WTC11 (cell line): Measurements from ENCODE around the gene TBC1D24. TPM values are rescaled to one million over a fixed set of nuclear protein-coding genes. Genes with fewer than 3 reads are reported as not detected.

Experiments
- ATAC-seq: fragments of 200-7000 bp; cut with Tn5 transposase; 2 replicates; pipeline ENCODE4 v1.10.0; 2021; ENCODE audit warnings: mild to moderate bottlenecking, moderate library complexity
- CTCF ChIA-PET: fragments of 300-600 bp; sonication (Branson Sonifier 250); formaldehyde crosslinking; loops from one replicate; lab custom pipeline; 2021; ENCODE audit warnings: antibody characterized with exemption; lab: Charles Lee
- POLR2A ChIA-PET: fragments of 350-600 bp; sonication (Branson Sonifier 250); formaldehyde crosslinking; loops from one replicate; lab custom pipeline; 2021; ENCODE audit warnings: antibody characterized with exemption; lab: Charles Lee
- DNase-seq: peaks from one replicate; pipeline ENCODE4 v3.0.0; 2021; ENCODE audit warnings: low spot score
- H3K27ac Mint-ChIP-seq: 2 replicates; pipeline ENCODE4 v1.8.0; 2021; ENCODE audit warnings: mixed read lengths
- H3K27me3 Mint-ChIP-seq: 2 replicates; pipeline ENCODE4 v1.8.0; 2021; ENCODE audit warnings: low read depth, mild to moderate bottlenecking, moderate library complexity, mixed read lengths
- H3K36me3 Mint-ChIP-seq: 2 replicates; pipeline ENCODE4 v1.8.0; 2021; ENCODE audit warnings: mixed read lengths
- H3K4me1 Mint-ChIP-seq: 2 replicates; pipeline ENCODE4 v1.8.0; 2022; ENCODE audit warnings: mixed read lengths
- H3K4me3 Mint-ChIP-seq: 2 replicates; pipeline ENCODE4 v1.8.0; 2021; ENCODE audit warnings: mild to moderate bottlenecking, moderate library complexity, mixed read lengths
- H3K9me3 Mint-ChIP-seq: 2 replicates; pipeline ENCODE4 v1.8.0; 2021; ENCODE audit warnings: mixed read lengths
- ATF3 ChIP-seq: sonication (generic); formaldehyde crosslinking; conservative IDR thresholded peaks from 2 replicates; pipeline ENCODE4 v1.8.1; 2022; ENCODE audit warnings: mild to moderate bottlenecking, missing genetic modification reagents
- CBFB ChIP-seq: sonication (generic); formaldehyde crosslinking; IDR thresholded peaks from 2 replicates; pipeline ENCODE4 v1.8.1; 2022; ENCODE audit warnings: mild to moderate bottlenecking, low read depth, missing genetic modification reagents
- CDX4 ChIP-seq: fragments of 250-450 bp; sonication (Bioruptor Pico); IDR thresholded peaks from 2 replicates; pipeline ENCODE4 v1.9.0; 2021; ENCODE audit warnings: moderate library complexity, mild to moderate bottlenecking, inconsistent platforms, borderline replicate concordance
- E2F5 ChIP-seq: sonication (generic); formaldehyde crosslinking; IDR thresholded peaks from 2 replicates; pipeline ENCODE4 v1.8.1; 2022; ENCODE audit warnings: mild to moderate bottlenecking, moderate library complexity, missing genetic modification reagents
- ELF4 ChIP-seq: sonication (generic); formaldehyde crosslinking; IDR thresholded peaks from 2 replicates; pipeline ENCODE4 v1.8.1; 2022; ENCODE audit warnings: low read depth, mild to moderate bottlenecking, moderate library complexity, missing genetic modification reagents
- ERG ChIP-seq: fragments of 250-450 bp; sonication (Bioruptor Pico); IDR thresholded peaks from 2 replicates; pipeline ENCODE4 v1.8.0; 2021; ENCODE audit warnings: mild to moderate bottlenecking
- FOXJ3 ChIP-seq: sonication (generic); formaldehyde crosslinking; IDR thresholded peaks from 2 replicates; pipeline ENCODE4 v1.9.0; 2021; ENCODE audit warnings: missing genetic modification reagents, mild to moderate bottlenecking, borderline replicate concordance
- GABPB1 ChIP-seq: sonication (generic); formaldehyde crosslinking; IDR thresholded peaks from 2 replicates; pipeline ENCODE4 v1.8.1; 2023; ENCODE audit warnings: mild to moderate bottlenecking, missing genetic modification reagents
- JAZF1 ChIP-seq: fragments of 250-450 bp; sonication (Bioruptor Pico); IDR thresholded peaks from 2 replicates; pipeline ENCODE4 v1.9.0; 2021; ENCODE audit warnings: moderate library complexity, mild to moderate bottlenecking, inconsistent platforms
- MYBL2 ChIP-seq: sonication (generic); formaldehyde crosslinking; IDR thresholded peaks from 2 replicates; pipeline ENCODE4 v1.8.1; 2023; ENCODE audit warnings: mild to moderate bottlenecking, moderate library complexity, missing genetic modification reagents
- NFE2L1 ChIP-seq: sonication (generic); formaldehyde crosslinking; IDR thresholded peaks from 2 replicates; pipeline ENCODE4 v1.8.1; 2023; ENCODE audit warnings: missing genetic modification reagents
- NFYB ChIP-seq: sonication (generic); formaldehyde crosslinking; conservative IDR thresholded peaks from 2 replicates; pipeline ENCODE4 v1.8.0; 2022; ENCODE audit warnings: low read depth, missing genetic modification reagents
- NR1H2 ChIP-seq: sonication (generic); formaldehyde crosslinking; IDR thresholded peaks from 2 replicates; pipeline ENCODE4 v1.9.0; 2021; ENCODE audit warnings: mild to moderate bottlenecking, moderate library complexity, missing genetic modification reagents
- PRRX2 ChIP-seq: fragments of 250-450 bp; sonication (Bioruptor Pico); IDR thresholded peaks from 2 replicates; pipeline ENCODE4 v1.8.0; 2021; ENCODE audit warnings: mild to moderate bottlenecking
- RORB ChIP-seq: fragments of 250-450 bp; sonication (Bioruptor Pico); IDR thresholded peaks from 2 replicates; pipeline ENCODE4 v1.9.0; 2021; ENCODE audit warnings: mild to moderate bottlenecking
- SMAD4 ChIP-seq: sonication (generic); formaldehyde crosslinking; IDR thresholded peaks from 2 replicates; pipeline ENCODE4 v1.8.0; 2022; ENCODE audit warnings: mild to moderate bottlenecking, missing genetic modification reagents
- USF2 ChIP-seq: sonication (generic); formaldehyde crosslinking; IDR thresholded peaks from 2 replicates; pipeline ENCODE4 v1.8.1; 2023; ENCODE audit warnings: mild to moderate bottlenecking, missing genetic modification reagents, moderate library complexity
- ZBTB21 ChIP-seq: sonication (generic); formaldehyde crosslinking; IDR thresholded peaks from 2 replicates; pipeline ENCODE4 v1.8.1; 2023; ENCODE audit warnings: mild to moderate bottlenecking, missing genetic modification reagents, borderline replicate concordance
- ZNF121 ChIP-seq: sonication (generic); formaldehyde crosslinking; IDR thresholded peaks from 2 replicates; pipeline ENCODE4 v1.8.0; 2023; ENCODE audit warnings: missing genetic modification reagents
- ZNF219 ChIP-seq: sonication (generic); formaldehyde crosslinking; IDR thresholded peaks from 2 replicates; pipeline ENCODE4 v1.8.0; 2023; ENCODE audit warnings: missing genetic modification reagents, mild to moderate bottlenecking, borderline replicate concordance
- ZNF317 ChIP-seq: sonication (generic); formaldehyde crosslinking; IDR thresholded peaks from 2 replicates; pipeline ENCODE4 v1.8.1; 2023; ENCODE audit warnings: low read depth, mild to moderate bottlenecking, moderate library complexity, missing genetic modification reagents, borderline replicate concordance
- ZNF671 ChIP-seq: fragments of 250-450 bp; sonication (Bioruptor Pico); IDR thresholded peaks from 2 replicates; pipeline ENCODE4 v1.8.0; 2021; ENCODE audit warnings: mild to moderate bottlenecking
- total RNA-seq: library from RNA; stranded (reverse); gene quantifications from 3 replicates; pipeline ENCODE4 v1.2.3, GENCODE V29; 2021

TBC1D24 gene
- total RNA-seq, 1 experiment from 2014 or later: 21.0 TPM

GRCh38 chr16:2499890-2500429, 25.0 kb downstream of the TBC1D24 start:
- peaks cover 5% of the 10 kb centered on the region for H3K36me3 Mint-ChIP-seq
- TF ChIP-seq SMAD4 (CRISPR knock-in tag) (no peak), ZNF219 (CRISPR knock-in tag) (no peak), PRRX2 (CRISPR knock-in tag) (no peak), E2F5 (no peak), ELF4 (no peak), ZNF121 (CRISPR knock-in tag) (no peak), NFE2L1 (CRISPR knock-in tag) (no peak), FOXJ3 (no peak), ZBTB21 (CRISPR knock-in tag) (no peak)
- DNase-seq (no peak), ATAC-seq (no peak)
- H3K27ac Mint-ChIP-seq: no peak overlapping the region
- H3K9me3 Mint-ChIP-seq: no peaks in the 10 kb centered on the region
- ChIA-PET CTCF (interaction anchor here (1.9 to 3.5 kb wide), 6 partner anchors 10 to 305 kb away, joined by 8 to 57 read pairs (median 26); partner anchors contain the start of genes CCNF, ECI1 and TBC1D24), POLR2A (no interaction called here)
- no peak overlapping the region for H3K4me3 Mint-ChIP-seq
- H3K27me3 Mint-ChIP-seq: no peaks in the 10 kb centered on the region
- H3K4me1 Mint-ChIP-seq: peaks cover 4% of the 10 kb centered on the region

- CTCF ChIA-PET: interaction anchor here (0.5 to 3.5 kb wide), 39 partner anchors 8 to 497 kb away, joined by 3 to 57 read pairs (median 8); partner anchors contain the start of genes ABCA3, AMDHD2, ATP6V0C and CCNF
These were observed 25.5 kb downstream of the TBC1D24 start for GRCh38 chr16:2500430-2500917.

GRCh38 chr16:2500918-2501750, 26.2 kb downstream of the TBC1D24 start:
- peak; percentile 93 for DNase-seq
- POLR2A ChIA-PET: interaction anchor here (0.6 to 1.5 kb wide), 8 partner anchors 19 to 545 kb away, joined by 3 to 13 read pairs (median 4); partner anchors contain the start of genes AMDHD2, ECI1, NTN3 and PDPK1
- peak; percentile 91 for ATAC-seq
- CTCF ChIA-PET: interaction anchor here (0.5 to 3.5 kb wide), 64 partner anchors 9 to 1902 kb away, joined by 3 to 57 read pairs (median 6); partner anchors contain the start of genes ABCA3, AMDHD2, ATP6V0C and CCNF
- Mint-ChIP-seq H3K36me3 (peaks cover 5% of the 10 kb centered on the region), H3K27ac (no peak overlapping the region), H3K4me3 (peak overlapping the region; percentile 49), H3K27me3 (no peaks in the 10 kb centered on the region), H3K4me1 (peaks cover 4% of the 10 kb centered on the region), H3K9me3 (no peaks in the 10 kb centered on the region)
- no peak for TF ChIP-seq JAZF1
- no peak for TF ChIP-seq ZNF671 (CRISPR knock-in tag)
- peak; percentile 78 for TF ChIP-seq USF2 (CRISPR knock-in tag)
- no peak for TF ChIP-seq RORB (CRISPR knock-in tag)
- TF ChIP-seq MYBL2 (CRISPR knock-in tag): no peak
- TF ChIP-seq ATF3 (CRISPR knock-in tag): no peak
- no peak for TF ChIP-seq CDX4 (CRISPR knock-in tag)
- TF ChIP-seq NFYB (CRISPR knock-in tag): no peak
- TF ChIP-seq CBFB (CRISPR knock-in tag): no peak
- TF ChIP-seq GABPB1: no peak
- TF ChIP-seq NR1H2 (CRISPR knock-in tag): no peak

More at GRCh38 chr16:2500430-2500917, 25.5 kb downstream of the TBC1D24 start:
- TF ChIP-seq ERG (CRISPR knock-in tag): no peak
- TF ChIP-seq NFE2L1 (CRISPR knock-in tag): no peak
- no peak for TF ChIP-seq ZNF317 (CRISPR knock-in tag)
- no peak for TF ChIP-seq E2F5
- POLR2A ChIA-PET: interaction anchor here (1.4 to 1.5 kb wide), 2 partner anchors 41 to 249 kb away, joined by 5 to 13 read pairs; partner anchors contain the start of genes ECI1 and TEDC2
- peaks cover 4% of the 10 kb centered on the region for H3K4me1 Mint-ChIP-seq
- peaks cover 5% of the 10 kb centered on the region for H3K36me3 Mint-ChIP-seq
- DNase-seq (peak; percentile 41), ATAC-seq (peak; percentile 5; the same call in 1 of the 2 replicates)
- no peaks in the 10 kb centered on the region for H3K9me3 Mint-ChIP-seq
- H3K4me3 Mint-ChIP-seq: no peak overlapping the region
- no peaks in the 10 kb centered on the region for H3K27me3 Mint-ChIP-seq
- no peak overlapping the region for H3K27ac Mint-ChIP-seq
